ENCODE measurements around the gene ELL.

ELL gene

GRCh38 chr19:18466354-18466753, 55.5 kb downstream of the ELL start:
- DNase-seq = no peak

- no peak for DNase-seq
These were observed 55.9 kb downstream of the ELL start for GRCh38 chr19:18465964-18466339.

GRCh38 chr19:18465214-18465963, 56.5 kb downstream of the ELL start:
- DNase-seq = no peak

GRCh38 chr19:18464646-18465045, 57.2 kb downstream of the ELL start:
- DNase-seq = no peak

GRCh38 chr19:18461471-18461870, 60.4 kb downstream of the ELL start:
- DNase-seq = no peak

GRCh38 chr19:18460900-18461299, 61.0 kb downstream of the ELL start:
- no peak for DNase-seq

GRCh38 chr19:18457483-18458331, 64.2 kb downstream of the ELL start:
- no peak for DNase-seq

GRCh38 chr19:18456974-18457373, 64.9 kb downstream of the ELL start:
- DNase-seq = no peak

GRCh38 chr19:18456279-18456678, 65.6 kb downstream of the ELL start:
- no peak for DNase-seq

GRCh38 chr19:18453269-18454024, 68.4 kb downstream of the ELL start:
- DNase-seq = no peak

- no peak for DNase-seq
These were observed 69.5 kb downstream of the ELL start for GRCh38 chr19:18452386-18452785.

- DNase-seq = peak; percentile 93
These were observed 70.7 kb downstream of the ELL start for GRCh38 chr19:18450931-18451836.

- no peak for DNase-seq
These were observed 71.6 kb downstream of the ELL start for GRCh38 chr19:18450021-18450930.

- DNase-seq = no peak
These were observed 72.3 kb downstream of the ELL start for GRCh38 chr19:18449552-18449951.

GRCh38 chr19:18446811-18447359, 75.0 kb downstream of the ELL start:
- no peak for DNase-seq

- no peak for DNase-seq
These were observed 75.6 kb downstream of the ELL start for GRCh38 chr19:18446145-18446810.

- DNase-seq = no peak
These were observed 76.5 kb downstream of the ELL start for GRCh38 chr19:18445262-18445948.

- DNase-seq = no peak
These were observed 77.4 kb downstream of the ELL start for GRCh38 chr19:18444513-18444912.

GRCh38 chr19:18443831-18444230, 78.0 kb downstream of the ELL start:
- no peak for DNase-seq

GRCh38 chr19:18443406-18443805, 78.5 kb downstream of the ELL start:
- no peak for DNase-seq

Data from activated T-cell treated with anti-CD3 and anti-CD28 coated beads, Interleukin-2, amount 50 U/mL, for 1 hour (primary cell).